Measurements from ENCODE around the gene OR8B8.
"Not testable (repeated sequence)": the region's sequence is repeated elsewhere in the genome, so short reads cannot be mapped to it uniquely, and the experiment has no call there.

OR8B8 gene

DNA sequence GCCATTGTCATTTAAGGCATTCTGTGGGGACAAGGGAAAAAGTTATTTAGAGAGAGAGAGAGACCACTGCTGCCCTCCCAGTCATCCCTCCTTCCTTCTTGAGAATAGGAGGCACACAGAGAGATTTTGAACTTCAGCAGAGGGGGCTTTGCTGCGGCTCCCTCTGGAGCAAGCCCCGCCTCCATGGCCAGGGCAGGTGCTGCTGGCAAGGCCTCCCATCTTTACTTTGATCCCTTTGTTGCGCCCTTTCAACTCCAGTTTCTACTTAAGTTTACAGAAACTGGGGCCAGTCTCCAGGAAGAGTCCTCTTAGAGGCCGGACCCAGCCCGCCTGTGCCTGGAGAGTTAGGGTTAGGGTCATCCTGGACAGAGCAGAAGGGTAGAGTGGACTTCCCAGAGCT, 4.4 kb downstream of the OR8B8 start:
- DNase-seq: no peak

DNA sequence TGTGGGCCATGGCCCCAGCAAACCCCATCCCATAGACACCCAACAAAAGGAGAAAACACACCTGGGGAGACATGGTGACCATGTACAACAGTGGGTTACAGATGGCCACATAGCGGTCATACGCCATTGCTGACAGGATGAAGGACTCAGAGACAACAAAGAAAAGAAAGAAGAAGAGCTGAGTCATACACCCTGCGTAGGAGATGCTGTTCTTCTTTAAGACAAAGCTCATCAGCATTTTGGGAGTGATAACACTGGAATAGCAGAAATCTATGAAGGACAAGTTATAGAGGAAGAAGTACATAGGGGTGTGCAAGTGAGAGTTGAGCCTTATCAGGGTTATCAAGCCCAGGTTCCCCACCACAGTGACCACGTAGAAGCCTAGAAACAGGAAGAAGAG, 4.9 kb downstream of the OR8B8 start:
- DNase-seq: no peak

DNA sequence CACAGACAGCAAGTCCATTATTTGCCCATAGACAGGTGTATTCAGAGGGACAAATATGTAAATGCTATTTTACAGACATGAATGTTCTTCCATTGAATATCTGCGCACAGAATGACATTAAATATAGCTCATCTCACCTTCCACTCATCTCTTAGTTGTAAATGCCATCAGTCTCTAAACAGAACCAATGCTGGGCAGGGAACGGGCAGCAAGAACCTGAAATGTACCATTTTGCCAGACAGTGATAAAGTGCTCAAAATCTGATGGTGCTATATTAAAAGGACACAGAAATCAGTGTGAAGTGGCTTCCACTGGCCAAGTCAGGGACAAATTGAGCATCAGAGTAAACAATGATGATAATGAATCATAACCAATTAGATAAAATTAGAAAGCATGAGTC, 10.8 kb downstream of the OR8B8 start:
- DNase-seq: no peak

GRCh38 chr11:124429599-124429998, 15.9 kb downstream of the OR8B8 start:
- no peak for DNase-seq

- no peak for DNase-seq
Measured at GRCh38 chr11:124424384-124424921, 21.0 kb downstream of the OR8B8 start, which contains the start of gene OR8B4. OR8B4 (minus strand) TSS chr11:124424871; CDS start chr11:124424871, 0 bp downstream.

DNA sequence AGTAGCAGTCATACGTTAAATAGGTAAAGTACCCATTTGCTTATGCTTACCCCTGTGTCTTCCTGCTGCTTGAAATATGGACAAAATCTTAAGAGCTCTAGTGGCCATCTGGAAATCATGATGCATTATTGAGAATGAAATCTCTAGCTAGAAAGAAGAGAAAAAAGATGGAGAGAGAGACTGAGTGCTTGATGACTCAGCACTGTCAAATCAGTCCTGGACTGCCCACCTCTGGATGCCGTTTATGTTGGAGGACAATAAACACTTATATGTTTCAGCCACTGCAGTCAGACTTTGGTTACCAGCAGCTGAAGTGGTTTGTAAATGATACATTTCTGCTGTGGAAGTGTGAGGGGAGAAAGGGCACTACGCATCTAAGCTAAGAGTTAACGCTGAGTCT, 24.5 kb downstream of the OR8B8 start:
- no peak for DNase-seq

DNA sequence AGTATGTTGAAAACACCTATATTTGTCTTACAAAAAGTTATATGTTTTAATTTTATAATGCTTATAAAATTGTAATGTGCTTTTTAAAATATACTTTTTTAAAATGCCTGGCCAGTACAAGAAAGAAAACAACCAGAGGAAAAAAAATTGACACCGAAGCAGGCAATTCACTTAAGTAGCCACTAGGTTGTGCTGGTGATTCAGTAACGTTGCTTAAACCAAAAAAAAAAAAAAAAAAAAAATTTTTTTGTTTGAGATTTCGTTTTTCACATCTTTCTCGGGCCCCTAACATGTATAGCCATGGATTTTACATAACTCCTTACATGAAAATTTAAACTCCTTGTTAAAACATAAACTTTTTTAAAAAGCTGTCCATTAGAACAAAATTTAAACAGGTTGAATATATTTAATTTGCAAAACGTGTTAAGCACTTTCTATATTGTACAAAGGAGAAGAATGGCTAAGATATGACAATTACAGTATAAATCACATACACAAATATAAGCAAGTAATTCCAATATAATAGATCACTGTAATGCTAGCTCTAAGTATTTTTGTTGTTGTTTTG, 30.1 kb downstream of the OR8B8 start:
- no peak for DNase-seq

DNA sequence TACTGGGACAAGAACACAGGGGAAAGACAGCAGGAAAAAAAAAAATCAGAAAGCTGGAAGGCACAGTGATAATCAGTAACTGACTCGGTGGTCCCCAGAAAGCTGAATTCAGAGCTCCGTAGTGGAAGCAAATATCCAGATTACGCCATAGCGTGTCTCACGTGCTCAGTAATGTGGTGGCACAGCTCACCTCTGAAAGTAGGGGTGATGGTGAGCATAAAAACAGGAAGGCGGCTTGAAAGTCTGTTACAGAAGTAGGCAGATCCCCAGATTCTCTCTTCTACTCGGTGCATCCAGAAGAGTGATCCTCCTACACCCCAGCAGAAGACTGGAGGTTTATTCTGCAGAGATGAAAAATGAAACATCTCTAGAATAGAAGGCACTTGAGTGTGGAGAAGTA, 35.6 kb downstream of the OR8B8 start:
- DNase-seq: no peak

DNA sequence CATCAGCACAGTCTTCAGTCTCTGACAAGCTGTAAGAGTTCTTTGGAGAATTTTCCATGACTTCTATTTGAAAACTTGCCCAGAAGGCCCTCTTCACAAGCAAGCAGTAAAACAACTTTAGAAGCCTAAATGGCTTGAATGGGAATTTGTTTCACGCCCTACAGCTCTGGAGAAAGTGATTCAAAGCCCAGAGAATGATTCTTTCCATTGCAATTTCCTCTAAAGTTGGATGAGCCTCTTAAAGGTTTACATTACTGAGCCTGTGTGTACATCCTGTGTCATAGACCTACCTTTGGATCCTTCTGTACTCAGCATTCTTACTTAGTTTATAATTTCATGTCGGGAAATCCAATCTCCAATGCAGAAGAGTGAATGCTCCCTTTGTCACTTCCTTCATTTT, 39.9 kb downstream of the OR8B8 start:
- DNase-seq: no peak

DNA sequence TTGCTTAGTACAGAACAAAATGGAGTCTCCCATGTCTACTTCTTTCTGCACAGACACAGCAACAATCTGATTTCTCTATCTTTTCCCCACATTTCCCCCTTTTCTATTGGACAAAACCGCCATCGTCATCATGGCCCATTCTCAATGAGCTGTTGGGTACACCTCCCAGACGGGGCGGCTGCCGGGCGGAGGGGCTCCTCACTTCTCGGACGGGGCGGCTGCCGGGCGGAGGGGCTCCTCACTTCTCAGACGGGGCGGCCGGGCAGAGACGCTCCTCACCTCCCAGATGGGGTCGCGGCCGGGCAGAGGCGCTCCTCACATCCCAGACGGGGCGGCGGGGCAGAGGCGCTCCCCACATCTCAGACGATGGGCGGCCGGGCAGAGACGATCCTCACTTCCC, 42.3 kb downstream of the OR8B8 start:
- not testable (repeated sequence) for DNase-seq

DNA sequence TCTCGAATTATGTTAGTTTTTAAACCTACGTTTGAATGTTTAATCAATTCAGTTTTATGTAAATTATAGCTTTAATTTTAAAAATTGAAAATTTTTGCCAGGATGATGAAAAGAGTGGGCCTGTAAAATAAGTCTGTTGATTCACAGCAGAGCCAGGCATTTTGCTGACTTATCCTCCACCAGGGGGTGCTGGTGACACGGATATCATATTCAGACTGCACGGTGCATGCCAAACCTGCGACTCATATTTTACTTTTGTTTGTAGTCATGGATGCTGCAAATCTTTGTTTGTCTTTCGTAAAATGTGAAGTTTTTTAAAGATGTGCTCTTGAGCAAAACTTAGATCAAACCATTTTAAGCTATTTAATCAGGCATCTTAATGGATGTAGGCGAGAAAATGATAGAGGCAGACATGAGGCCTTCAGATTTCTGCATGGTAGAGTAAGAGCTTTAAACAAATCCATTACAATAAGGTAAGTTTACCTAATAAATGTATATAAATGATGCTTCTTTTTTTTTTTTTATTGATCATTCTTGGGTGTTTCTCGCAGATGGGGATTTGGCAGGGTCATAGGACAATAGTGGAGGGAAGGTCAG, 43.1 kb downstream of the OR8B8 start:
- no peak for DNase-seq

- no peak for DNase-seq
Measured at GRCh38 chr11:124398924-124399323, 46.6 kb downstream of the OR8B8 start, which contains the start of gene OR8B3. OR8B3 (minus strand) TSS chr11:124399024; CDS start chr11:124397351, 1,673 bp downstream.

DNA sequence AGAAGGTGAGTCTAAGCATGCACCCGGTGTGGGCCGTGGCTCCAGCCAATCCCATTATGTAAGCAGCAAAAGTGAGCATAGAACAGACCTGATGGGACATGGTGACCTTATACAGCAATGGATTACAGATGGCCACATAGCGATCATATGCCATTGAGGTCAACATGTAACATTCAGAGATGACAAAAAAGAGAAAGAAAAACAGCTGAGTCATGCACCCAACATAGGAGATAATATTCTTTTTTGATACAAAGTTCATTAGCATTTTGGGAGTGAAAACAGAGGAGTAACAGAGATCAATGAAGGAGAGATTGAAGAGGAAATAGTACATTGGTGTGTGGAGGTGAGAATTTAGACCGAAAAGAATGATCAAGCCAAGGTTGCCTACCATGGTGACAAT, 48.6 kb downstream of the OR8B8 start:
- DNase-seq: not testable (repeated sequence)

DNA sequence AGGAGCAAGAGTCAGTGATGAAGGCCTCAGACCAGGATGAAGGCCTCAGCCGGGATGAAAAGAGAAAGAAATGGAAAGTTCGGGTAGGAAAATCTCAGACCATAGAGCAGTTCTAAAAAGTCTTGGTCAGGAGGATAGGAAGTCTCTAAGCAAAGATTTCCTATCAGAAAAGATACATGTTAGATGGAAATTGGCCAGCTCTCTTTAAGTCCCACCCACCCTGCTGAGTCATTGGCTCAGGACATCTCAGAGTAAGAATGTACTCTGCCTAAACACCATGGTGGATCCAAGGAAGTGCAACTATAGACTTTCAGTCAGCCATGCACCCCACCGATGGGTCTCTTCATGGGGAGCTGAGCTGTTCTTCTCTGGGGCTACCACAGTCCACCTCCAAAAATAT, 51.1 kb downstream of the OR8B8 start:
- no peak for DNase-seq
